HUES48 (cell line): ENCODE measurements around the gene STMN1.

Experiments
- H3K27ac ChIP-seq: one replicate; pipeline ENCODE4 v1.7.0; 2013; ENCODE audit warnings: low read depth, low read length, inconsistent platforms
- H3K27me3 ChIP-seq: 2 replicates; pipeline ENCODE4 v1.6.1; 2013; ENCODE audit warnings: mild to moderate bottlenecking, low read length; ENCODE audit not compliant: control insufficient read depth, insufficient read depth
- H3K36me3 ChIP-seq: 2 replicates; pipeline ENCODE4 v1.6.1; 2013; ENCODE audit warnings: low read length; ENCODE audit not compliant: control insufficient read depth, insufficient read depth
- H3K4me1 ChIP-seq: 2 replicates; pipeline ENCODE4 v1.6.1; 2013; ENCODE audit warnings: mild to moderate bottlenecking, low read length; ENCODE audit not compliant: control insufficient read depth, insufficient read depth
- H3K4me3 ChIP-seq: 2 replicates; pipeline ENCODE4 v1.5.1; 2013; ENCODE audit warnings: mild to moderate bottlenecking, low read depth, low read length
- H3K9ac ChIP-seq: 2 replicates; pipeline ENCODE4 v1.6.1; 2013; ENCODE audit warnings: mild to moderate bottlenecking, low read depth, low read length, moderate library complexity
- H3K9me3 ChIP-seq: 2 replicates; pipeline ENCODE4 v1.6.1; 2013; ENCODE audit warnings: low read length; ENCODE audit not compliant: control insufficient read depth, insufficient read depth

The STMN1 gene

DNA sequence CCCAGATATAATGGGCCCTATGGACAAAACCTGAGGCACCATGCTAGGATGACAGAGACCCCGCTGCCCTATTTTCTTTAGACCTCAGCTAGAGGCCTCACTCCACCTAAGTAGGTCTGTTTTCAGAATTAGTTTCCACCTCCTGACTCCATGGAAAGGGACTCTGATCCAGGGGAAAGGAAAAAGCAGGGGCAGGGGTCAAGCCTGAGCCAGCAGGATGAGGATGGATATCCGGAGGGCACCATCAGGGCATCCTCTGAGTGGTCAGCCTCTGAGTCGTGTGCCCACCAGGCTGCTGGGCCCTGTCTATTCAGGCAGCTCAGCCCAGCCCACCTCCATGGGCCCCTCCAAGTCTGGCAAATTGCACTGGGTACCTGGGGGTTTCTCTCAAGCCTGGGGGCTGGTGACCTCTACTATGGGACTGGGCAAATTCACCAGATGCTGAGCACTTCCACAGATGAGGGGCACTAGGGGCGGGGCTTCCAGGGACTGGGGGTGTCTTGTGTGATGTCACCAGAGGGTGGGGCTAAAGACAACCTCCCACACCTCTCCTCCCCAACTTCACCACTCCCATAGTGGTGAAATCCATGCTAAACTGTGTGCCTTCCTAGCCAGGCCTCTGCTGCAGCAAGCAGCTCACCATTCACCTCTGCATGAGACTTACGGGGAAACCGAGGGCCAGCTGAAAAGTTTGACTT, 36.2 kb downstream of the STMN1 start:
- Histone ChIP-seq H3K9me3 (no peaks in the 10 kb centered on the region), H3K4me3 (no peak overlapping the region), H3K27ac (no peak overlapping the region), H3K27me3 (no peaks in the 10 kb centered on the region), H3K9ac (no peak overlapping the region), H3K36me3 (no peaks in the 10 kb centered on the region), H3K4me1 (peaks cover 24% of the 10 kb centered on the region)

DNA sequence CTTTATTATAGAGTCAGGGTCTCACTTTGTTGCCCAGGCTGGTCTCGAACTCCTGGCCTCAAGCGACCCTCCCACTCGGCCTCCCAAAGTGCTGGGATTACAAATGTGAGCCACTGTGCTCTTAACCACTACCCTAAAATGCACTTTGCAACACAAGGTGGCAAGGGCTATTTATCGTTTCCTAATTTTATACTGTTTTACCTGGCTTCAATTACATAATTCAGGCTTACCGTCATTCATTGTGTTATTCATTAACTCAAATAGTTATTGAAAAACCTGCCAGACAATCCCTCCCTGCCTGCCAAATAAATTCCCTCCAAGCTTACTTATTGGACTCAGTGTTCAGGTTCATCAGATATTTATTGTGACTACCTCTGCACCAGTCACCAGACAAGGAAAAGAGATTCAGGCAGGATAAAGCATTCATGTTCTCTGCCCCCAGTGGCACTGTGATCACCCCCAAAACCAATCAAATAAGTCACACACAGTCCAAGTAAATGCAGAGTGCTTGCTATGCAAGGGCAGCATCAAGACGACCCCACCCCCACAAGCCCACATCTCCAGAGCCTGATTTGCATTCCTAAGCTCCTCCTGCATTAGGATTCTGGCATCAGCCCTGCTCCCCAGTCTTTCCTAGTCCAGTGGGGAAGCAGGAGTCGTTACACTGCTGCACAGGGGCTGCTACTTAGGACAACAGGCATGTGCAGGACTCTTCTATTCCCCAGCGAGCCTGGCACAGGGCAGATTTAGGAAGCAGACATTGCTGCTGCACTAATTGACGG, 38.8 kb downstream of the STMN1 start:
- no peak overlapping the region; the same call in 1 of the 2 replicates for H3K4me3 ChIP-seq
- H3K36me3 ChIP-seq, result peaks cover 5% of the 10 kb centered on the region; the same call in 1 of the 2 replicates
- H3K27me3 ChIP-seq, result no peaks in the 10 kb centered on the region
- H3K9ac ChIP-seq, result no peak overlapping the region
- peaks cover 17% of the 10 kb centered on the region for H3K4me1 ChIP-seq
- no peak overlapping the region for H3K27ac ChIP-seq
- no peaks in the 10 kb centered on the region for H3K9me3 ChIP-seq

- no peak overlapping the region for H3K4me3 ChIP-seq
- H3K27ac ChIP-seq, result no peak overlapping the region
- H3K9ac ChIP-seq, result no peak overlapping the region
- no peaks in the 10 kb centered on the region for H3K27me3 ChIP-seq
- peaks cover 5% of the 10 kb centered on the region; the same call in 1 of the 2 replicates for H3K36me3 ChIP-seq
- H3K9me3 ChIP-seq, result no peaks in the 10 kb centered on the region
- peaks cover 17% of the 10 kb centered on the region for H3K4me1 ChIP-seq
Measured at GRCh38 chr1:25866288-25866687, 39.9 kb downstream of the STMN1 start.

GRCh38 chr1:25864434-25864833, 41.8 kb downstream of the STMN1 start:
- H3K27ac ChIP-seq, result no peak overlapping the region
- H3K4me3 ChIP-seq, result no peak overlapping the region
- H3K9me3 ChIP-seq, result no peaks in the 10 kb centered on the region
- H3K27me3 ChIP-seq, result no peaks in the 10 kb centered on the region
- H3K36me3 ChIP-seq, result peaks cover 5% of the 10 kb centered on the region; the same call in 1 of the 2 replicates
- H3K9ac ChIP-seq, result no peak overlapping the region
- peaks cover 12% of the 10 kb centered on the region for H3K4me1 ChIP-seq

- Histone ChIP-seq H3K27me3 (no peaks in the 10 kb centered on the region), H3K4me3 (no peak overlapping the region), H3K27ac (no peak overlapping the region), H3K9me3 (no peaks in the 10 kb centered on the region), H3K36me3 (peaks cover 5% of the 10 kb centered on the region; the same call in 1 of the 2 replicates), H3K4me1 (peaks cover 12% of the 10 kb centered on the region), H3K9ac (no peak overlapping the region)
Measured at GRCh38 chr1:25863486-25864262, 42.5 kb downstream of the STMN1 start.

DNA sequence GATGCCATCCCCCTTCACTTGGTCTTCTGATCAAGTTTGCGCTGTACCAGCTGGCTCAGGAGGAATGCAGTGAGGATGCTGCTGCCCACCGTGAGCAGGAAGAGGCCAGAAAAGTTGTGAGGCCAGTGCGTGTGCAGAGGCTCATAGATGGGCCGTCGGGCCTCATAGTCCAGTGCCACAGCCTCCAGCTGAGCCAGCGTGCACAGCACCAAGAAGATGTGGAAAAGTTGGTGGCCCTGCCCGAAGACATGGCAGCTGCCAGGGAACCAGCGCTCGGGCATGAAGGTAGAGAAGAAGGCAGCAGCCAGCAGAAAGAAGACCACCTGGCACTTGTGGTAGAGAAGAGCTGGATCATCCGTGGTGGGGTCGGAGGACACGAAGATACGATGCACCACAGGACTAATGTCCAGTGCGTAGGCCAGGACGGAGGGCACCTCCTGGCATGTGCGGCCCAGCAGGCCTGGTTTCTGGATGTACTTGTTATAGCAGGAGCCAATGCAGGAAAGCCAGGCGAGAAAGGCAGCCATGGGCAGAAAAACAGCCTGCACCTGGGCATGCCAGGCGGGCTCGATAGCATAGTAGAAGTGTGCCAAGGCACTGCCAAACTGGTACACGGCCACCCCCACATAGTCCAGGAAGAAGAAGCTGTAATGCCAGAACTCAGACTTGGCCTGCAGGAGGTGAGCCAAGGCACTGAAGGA, 43.3 kb downstream of the STMN1 start:
- H3K36me3 ChIP-seq, result peaks cover 5% of the 10 kb centered on the region; the same call in 1 of the 2 replicates
- no peak overlapping the region for H3K4me3 ChIP-seq
- H3K9ac ChIP-seq, result no peak overlapping the region
- H3K9me3 ChIP-seq, result no peaks in the 10 kb centered on the region
- H3K27me3 ChIP-seq, result no peaks in the 10 kb centered on the region
- no peak overlapping the region for H3K27ac ChIP-seq
- peaks cover 12% of the 10 kb centered on the region for H3K4me1 ChIP-seq

DNA sequence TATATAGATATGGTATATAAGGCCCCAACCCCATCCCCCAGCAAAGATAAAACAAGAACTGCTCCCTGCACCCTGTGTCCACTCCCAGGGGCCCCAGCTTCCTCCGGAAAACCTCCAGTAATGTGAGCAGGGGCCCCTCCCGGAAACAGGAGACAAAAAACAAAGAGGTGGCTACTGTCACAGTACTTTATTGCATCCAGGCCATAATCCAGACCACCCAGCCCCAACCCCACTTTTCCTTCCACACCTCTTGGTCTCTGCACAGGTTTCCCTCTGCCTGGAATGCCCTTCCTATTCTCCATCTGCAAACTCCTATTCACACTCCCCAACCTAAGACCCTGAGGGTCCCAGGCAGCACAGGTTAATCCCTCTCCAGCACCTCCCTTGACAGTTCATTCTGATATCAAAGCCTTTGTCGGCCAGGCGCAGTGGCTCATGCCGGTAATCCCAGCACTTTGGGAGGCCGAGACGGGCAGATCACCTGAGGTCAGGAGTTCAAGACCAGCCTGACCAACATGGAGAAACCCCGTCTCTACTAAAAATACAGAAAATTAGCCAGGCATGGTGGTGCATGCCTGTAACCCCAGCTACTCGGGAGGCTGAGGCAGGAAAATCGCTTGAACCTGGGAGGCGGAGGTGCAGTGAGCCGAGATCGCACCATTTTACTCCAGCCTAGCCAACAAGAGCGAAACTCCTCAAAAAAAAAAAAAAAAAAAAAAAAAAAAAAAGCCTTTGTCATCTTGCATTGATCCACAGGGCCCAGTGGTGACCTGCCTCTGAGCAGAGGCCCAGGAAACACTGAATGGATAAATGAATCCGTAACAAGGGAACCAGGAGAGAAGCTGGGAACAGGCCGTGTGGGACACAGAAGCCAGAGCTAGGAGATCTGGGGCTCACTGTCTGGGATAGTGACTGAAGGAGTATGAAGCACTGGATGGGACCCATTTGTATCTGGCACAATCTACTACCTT, 44.6 kb downstream of the STMN1 start:
- peaks cover 5% of the 10 kb centered on the region; the same call in 1 of the 2 replicates for H3K4me1 ChIP-seq
- no peak overlapping the region for H3K27ac ChIP-seq
- peaks cover 5% of the 10 kb centered on the region; the same call in 1 of the 2 replicates for H3K36me3 ChIP-seq
- no peaks in the 10 kb centered on the region for H3K9me3 ChIP-seq
- no peak overlapping the region for H3K4me3 ChIP-seq
- H3K9ac ChIP-seq, result no peak overlapping the region
- H3K27me3 ChIP-seq, result no peaks in the 10 kb centered on the region

DNA sequence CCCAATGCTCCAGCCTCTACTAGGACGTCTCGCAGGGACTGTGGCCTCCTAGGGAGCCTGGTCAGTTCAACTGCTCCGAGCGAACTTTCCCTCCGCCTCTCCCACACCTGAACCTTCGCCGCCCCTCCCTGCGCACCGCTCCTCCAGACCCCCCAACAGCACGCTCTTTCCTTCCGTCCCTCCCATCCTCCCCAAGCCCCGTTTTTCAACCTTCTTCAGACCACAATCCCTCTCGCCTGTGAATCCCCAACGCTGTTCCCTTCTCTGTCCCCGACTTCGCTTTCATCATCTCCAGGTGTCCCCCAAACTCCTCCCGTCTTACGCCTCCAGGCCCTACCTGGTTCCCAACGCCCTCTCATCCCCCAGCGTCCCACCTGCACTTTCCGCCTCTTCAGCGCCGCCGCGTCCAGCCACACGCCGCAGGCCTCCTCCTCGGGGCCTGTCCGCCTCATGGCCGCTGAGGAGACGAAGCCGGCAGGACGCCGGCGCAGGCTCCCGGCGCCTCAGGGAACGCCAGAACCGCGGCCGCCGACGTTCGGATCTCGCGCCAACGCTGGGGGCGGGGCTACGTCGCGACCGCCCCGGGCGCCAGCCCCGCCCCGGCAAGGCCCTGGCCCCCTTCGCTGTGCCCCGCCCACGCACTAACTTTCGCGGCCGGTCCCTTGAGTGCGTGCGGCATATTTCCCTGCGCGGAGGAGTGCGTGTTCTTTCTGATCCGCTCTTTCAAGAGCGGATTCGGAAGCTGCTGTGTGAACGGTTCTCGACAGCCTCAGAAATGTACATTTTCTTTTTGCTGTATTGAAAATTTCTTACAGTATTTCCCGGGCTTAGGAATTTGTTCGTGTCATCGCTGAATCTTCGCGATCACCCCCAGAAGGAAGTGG, 47.1 kb downstream of the STMN1 start, which contains the start of gene AUNIP:
TSS of gene AUNIP (minus strand) at position 552 of the 884 bp plus-strand sequence. CDS start at position 452, 100 bp downstream.
- H3K9ac ChIP-seq, result peak within 1 kb of the TSS; percentile 93
- H3K27me3 ChIP-seq, result no peaks in the 10 kb centered on the region
- peak within 1 kb of the TSS; percentile 70 for H3K27ac ChIP-seq
- H3K4me1 ChIP-seq, result peaks cover 5% of the 10 kb centered on the region; the same call in 1 of the 2 replicates
- peaks cover 5% of the 10 kb centered on the region; the same call in 1 of the 2 replicates for H3K36me3 ChIP-seq
- H3K4me3 ChIP-seq, result peak within 1 kb of the TSS; percentile 95
- no peaks in the 10 kb centered on the region for H3K9me3 ChIP-seq

DNA sequence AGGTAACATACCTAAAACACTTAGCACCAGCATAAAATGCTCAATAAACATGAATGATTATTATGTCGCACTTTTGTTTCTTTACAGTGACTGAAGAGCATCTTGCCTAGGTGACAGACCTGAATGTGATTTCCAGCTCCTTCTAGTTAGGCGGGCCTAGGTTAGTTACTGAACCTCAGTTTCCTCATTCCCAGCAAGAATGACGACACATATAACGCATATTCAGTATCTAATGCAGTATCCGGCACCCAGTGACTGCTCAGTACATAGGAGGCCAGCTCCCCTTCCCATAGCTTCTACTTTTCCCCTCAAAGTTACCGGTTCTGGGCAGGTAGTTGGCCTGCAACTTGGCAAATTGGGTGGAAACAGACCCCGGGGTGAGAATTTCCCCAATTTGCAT, 47.7 kb downstream of the STMN1 start:
- Histone ChIP-seq H3K9me3 (no peaks in the 10 kb centered on the region), H3K27ac (peak overlapping the region; percentile 70), H3K27me3 (no peaks in the 10 kb centered on the region), H3K4me3 (peak overlapping the region; percentile 95), H3K4me1 (peaks cover 5% of the 10 kb centered on the region; the same call in 1 of the 2 replicates), H3K36me3 (peaks cover 5% of the 10 kb centered on the region; the same call in 1 of the 2 replicates), H3K9ac (peak overlapping the region; percentile 93)
